DOHH2 (cell line): ENCODE data around the gene ANKRD65.

ENCODE experiments used
- EZH2phosphoT487 ChIP-seq: fragments of 200-600 bp; sonication (generic); IDR thresholded peaks from 2 replicates; pipeline ENCODE4 v1.6.1; 2017; ENCODE audit warnings: borderline replicate concordance, mild to moderate bottlenecking, antibody characterized with exemption, low read length, moderate library complexity, mixed read lengths
- TF ChIP-seq, protein P1 (sequence below): fragments of 200-600 bp; sonication (generic); IDR thresholded peaks from one replicate; pipeline ENCODE4 v1.5.1; 2014; ENCODE audit warnings: antibody characterized with exemption, mild to moderate bottlenecking, low read depth, low read length; ENCODE audit not compliant: poor library complexity, severe bottlenecking

DNA sequence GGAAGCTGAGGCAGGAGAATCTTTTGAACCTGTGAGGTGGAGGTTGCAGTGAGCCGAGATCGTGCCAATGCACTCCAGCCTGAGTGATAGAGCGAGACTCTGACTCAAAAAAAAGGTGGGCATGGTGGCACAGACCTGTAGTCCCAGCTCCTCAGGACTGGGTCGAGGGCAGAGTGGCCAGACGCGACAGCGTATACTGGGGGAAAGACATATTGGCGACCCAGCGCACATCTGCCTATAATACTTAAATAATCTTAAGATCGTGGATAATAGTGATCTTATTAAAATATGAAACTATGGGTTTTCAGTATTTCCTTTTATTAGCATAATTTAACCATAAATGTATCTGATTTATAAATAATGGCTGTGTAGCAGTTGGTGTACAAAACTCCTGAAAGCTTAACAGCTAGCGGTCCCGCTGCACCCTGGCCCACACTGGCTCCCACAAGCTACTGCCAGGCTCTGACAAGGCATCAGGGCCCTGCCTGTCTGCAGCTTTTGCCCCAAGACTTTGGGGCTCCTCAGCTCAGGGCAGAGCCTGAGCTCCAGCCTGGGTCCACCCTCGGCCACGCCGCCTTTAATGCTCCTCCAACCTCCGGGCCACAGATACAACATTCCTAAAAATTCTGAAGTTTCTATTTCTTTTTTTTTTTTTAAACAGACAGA lies 43.4 kb downstream of the ANKRD65 start:
- TF ChIP-seq, protein P1, sequence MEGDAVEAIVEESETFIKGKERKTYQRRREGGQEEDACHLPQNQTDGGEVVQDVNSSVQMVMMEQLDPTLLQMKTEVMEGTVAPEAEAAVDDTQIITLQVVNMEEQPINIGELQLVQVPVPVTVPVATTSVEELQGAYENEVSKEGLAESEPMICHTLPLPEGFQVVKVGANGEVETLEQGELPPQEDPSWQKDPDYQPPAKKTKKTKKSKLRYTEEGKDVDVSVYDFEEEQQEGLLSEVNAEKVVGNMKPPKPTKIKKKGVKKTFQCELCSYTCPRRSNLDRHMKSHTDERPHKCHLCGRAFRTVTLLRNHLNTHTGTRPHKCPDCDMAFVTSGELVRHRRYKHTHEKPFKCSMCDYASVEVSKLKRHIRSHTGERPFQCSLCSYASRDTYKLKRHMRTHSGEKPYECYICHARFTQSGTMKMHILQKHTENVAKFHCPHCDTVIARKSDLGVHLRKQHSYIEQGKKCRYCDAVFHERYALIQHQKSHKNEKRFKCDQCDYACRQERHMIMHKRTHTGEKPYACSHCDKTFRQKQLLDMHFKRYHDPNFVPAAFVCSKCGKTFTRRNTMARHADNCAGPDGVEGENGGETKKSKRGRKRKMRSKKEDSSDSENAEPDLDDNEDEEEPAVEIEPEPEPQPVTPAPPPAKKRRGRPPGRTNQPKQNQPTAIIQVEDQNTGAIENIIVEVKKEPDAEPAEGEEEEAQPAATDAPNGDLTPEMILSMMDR: no peak
- no peak for TF ChIP-seq EZH2phosphoT487
